Measurements from ENCODE around the gene BCR.

The BCR gene

DNA sequence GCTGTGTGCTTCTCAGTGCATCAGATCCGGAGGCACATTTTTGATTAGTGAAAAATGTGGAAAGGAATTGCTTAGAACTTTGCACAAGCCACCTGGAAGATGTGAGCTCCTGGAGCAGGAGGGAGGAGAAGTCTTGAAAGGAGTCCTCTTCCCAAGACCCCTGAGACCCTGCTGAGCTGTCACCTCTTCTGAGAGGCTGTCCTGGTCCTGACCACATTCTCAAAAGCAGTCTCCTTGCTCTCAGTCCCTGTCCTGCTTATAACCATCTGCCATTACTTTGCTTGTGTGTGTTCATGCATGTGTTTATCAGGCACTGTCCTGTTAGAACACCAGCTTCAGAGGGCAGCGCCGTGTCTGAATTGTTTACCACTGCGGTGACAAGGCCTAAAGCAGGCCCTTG lies 86.5 kb downstream of the BCR start:
- DNase-seq, result no peak

DNA sequence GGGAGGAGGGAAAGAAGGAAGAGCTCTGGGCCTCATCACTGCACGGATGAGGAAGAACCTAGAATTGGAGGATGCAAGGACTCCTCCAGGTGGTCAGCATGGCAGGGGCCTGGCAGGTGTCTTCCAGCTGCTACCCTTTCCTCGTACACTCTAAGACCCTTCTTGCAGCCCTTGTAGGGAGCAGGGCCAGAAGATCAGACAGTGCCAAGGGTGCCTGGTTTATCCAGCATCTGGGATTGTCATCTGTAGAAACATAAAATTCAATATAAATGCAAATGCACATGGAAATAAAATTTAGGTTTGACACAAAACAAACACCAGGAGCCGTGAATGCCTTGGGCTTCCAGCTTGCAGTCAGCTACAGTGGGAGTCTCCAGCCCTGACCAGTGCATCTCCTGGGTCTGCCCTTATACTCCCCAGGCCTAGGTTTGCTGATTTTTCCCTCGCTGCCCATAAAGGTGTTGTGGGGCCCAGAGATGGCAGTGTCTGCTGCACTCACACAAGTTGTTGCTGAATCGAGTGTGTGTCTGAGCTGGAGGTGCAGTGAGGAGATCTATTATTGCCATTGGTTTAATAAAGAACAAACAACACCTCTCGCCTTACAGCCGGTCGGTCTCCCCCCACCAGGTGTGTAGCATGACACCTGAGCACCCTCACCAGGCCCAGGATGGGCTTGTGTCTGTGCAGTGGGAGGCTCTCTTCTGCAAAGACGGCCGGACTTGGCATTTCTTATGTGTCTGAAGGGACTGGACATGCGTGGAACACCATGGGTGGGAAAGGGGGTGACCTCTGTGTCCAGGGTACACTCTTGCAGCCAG lies 87.1 kb downstream of the BCR start:
- no peak for DNase-seq

DNA sequence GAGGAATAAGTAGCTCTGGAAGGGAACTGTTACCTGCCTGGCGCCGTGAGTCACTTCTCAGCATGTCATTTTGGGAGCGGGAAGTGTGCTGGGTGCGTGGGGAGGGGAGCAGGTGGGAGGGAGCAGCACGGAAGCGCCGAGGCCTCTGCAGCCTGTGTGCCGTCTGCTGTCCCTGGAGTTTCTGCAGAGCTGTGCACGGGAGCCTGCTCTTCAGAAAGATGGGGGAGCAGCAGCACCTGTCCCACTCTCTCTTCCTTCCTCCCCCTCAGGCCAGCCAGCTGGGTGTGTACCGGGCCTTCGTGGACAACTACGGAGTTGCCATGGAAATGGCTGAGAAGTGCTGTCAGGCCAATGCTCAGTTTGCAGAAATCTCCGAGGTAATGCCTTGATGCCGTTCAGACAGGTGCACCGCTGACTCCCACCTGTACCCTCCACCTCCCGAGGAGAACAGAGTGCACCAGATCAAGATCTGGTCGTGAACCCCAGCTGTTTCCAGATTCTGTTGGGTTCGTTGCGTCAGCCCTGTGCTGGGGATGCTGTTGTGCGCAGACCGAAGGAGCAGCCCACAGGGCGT lies 87.9 kb downstream of the BCR start:
- no peak for DNase-seq

DNA sequence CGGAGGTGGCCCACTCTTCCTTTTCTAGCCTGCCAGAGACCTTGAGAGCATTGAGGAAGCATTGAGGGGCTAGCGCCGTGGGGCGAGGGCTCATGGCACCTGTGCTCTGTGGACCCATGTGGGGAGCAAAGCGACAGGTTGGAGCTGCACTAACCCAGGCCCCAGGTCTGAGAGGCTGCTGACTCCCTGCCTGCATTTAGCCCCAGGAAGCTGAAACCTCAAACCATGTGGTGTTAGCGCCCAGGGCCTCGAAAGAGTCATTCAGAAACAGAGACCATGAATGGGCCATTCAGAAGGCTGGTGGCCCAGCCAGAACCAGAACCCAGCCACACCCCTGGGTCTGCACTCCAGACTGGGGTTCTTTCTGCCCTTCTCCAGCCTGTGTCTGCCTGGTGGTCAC lies 88.6 kb downstream of the BCR start:
- no peak for DNase-seq

DNA sequence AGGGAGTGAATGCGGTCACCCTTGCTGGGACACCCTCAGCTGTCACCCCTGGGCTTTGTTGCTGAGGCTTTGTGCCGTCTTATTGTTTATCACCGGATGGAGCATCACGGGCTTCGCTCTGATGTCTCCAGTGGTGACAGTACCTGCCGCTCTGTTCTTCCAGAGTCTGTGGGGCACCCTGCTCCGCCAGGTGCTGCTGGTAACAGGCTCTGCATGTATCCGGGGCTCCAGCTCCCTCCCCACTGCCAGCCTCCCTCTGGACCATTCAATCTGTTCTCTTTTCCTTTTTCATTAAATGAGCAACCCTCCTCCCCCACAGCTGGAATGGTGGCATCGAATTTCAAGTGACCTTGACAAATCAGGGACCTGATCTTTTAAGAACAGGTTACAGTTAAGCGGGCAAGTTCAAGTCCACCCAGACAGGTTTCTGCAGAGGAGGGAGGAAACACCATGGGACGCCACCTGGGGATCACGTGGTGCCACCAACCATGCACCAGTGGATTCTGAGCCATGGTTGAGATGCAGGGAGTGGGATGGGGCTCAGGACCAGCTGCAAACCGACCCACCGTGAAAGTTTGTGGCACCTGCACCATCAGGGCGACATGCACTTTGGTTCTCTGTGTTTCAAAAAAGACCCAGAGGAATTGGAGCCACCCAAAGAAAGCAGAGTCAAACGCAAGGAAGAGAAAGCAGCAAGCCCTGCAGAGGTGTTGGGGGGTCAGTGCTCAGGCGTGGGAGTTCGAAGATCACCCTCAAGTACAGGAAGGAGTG lies 89.3 kb downstream of the BCR start:
- peak; percentile 20 for DNase-seq

DNA sequence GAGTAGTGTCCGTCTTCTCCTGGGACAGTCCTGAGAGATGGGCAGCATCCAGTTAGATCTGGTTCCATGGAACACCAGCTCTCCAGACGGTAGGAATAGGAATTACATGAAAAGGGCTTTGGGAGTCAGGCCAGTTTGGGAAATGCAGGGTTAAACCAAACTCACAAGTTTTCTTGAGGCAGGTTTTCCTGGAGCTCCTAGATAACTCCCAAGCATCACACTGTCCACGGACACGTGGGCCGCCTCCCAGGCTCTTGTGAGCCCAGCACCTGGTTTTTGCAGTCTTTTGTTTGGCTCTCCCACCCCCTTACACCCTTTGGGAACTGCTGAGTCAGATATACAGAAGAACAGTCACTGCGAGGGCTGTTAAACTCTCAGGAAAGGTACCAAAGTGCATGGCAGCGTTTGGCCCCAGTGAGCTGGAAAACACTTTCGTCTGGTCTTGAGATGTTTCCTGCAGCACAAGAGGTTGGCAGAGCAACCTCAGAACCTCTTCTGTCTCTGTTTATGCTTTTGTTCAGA lies 90.0 kb downstream of the BCR start:
- DNase-seq, result no peak

DNA sequence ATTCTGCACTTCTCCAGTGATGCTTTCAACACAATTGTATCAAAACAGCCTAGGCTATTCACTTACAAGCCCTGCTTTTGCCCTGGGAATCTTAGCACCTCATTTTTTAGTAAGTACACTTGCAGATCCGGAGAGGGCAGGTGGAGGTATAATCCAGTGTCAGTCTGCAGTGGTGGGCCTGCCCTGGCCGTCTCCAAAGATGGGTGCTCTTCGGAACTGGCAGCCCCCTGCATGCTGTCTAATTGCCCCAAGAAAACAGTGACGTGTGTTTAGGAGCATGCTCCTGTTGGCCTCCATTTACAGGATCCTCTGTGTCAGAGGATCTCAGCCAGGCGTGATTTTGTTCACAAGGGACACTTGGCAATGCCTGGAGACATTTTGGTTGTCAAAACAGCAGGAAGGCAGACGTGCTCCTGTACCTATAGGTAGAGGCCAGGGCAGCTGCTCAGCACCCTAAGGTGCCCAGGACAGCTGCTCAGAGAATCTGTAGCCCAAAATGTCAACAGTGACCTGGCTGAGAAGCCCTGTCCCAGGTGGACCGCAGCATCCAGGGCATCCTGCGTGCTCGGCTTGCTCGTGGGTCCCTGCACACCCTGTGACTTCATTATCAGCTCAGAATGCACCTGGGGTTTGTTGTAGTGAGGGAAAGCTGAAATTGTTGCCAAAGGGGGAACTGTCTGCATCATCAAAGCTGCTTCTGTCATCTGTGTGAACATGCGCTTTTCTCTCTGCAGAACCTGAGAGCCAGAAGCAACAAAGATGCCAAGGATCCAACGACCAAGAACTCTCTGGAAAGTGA lies 90.7 kb downstream of the BCR start:
- DNase-seq, result no peak

DNA sequence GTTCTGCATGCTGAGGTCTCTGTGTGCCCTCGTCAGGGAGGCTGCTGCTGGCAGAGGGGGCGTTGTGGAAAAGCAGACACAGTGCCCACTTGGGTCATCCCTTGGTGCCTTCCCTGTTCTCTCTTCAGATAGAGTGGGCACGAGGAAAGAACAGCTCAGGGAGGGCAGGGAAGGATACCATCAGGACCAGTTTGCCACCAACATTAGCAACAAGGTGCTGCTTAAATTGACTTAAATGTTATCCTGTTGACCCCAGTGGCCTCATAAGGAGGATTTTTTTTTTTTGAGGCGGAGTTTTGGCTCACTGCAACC lies 91.2 kb downstream of the BCR start:
- DNase-seq, result no peak

DNA sequence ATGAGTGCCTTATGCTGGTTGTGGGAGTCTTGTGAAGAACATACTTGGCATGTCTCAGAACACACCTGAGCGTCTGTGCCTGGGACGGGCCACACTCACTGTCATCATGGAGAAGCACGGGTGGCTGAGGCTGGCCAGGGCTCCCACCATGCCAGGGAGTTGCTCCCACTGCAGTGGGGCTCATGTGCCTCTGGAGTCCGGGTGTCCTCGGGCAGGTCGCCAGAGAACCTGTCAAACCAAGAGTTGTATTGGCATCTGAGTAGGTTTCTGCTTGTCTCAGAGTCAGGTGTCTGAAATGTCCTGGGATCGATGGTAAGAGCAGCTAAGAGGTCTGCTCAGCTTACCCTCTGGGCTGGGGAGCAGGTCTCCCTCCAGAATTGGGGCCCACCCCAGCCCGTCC lies 92.1 kb downstream of the BCR start:
- no peak for DNase-seq

DNA sequence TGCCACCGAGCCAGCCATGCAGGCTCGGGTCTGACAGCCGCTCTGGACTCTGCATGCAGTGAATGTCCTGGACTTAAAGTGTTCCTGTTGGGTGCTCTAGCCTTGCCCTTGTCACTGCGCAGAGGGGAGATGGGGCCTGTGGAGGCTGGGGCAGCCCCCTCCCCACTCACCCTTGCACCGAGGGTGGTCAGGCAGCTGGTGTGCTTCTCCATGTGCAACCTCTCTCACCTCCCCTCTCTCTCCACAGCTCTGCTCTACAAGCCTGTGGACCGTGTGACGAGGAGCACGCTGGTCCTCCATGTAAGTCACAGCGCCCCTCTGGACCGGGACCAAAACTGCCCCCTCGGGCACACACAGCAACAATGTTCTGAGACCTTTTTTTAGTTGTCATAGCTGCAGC lies 92.5 kb downstream of the BCR start:
- no peak for DNase-seq

DNA sequence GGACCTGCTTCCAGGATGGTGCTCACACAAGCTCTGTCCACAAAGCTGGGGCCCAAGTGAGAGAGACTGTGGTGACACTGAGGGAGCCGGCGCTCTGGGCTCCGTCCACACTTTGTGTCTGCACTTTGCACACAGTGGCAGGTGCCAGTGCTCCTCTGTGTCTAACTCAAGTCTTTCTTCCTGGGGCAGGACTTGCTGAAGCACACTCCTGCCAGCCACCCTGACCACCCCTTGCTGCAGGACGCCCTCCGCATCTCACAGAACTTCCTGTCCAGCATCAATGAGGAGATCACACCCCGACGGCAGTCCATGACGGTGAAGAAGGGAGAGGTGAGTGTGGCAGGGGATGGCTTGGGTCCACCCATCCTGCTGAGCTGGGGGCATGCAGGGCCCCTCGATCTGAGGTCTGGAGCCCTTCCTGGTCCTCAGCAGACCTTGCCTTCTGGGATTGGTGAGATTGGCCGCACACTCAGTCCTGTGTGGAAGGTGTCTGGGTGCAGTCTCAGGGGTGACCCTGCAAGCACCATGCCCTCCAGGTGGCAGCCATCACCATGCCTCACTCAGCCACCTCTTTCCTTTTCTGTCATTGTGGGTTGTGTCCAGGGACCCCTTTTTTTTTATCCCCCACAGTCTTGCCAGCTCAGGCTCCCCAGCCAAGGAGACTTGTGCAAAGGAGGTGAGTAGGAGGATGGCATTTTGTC lies 93.3 kb downstream of the BCR start:
- no peak for DNase-seq

DNA sequence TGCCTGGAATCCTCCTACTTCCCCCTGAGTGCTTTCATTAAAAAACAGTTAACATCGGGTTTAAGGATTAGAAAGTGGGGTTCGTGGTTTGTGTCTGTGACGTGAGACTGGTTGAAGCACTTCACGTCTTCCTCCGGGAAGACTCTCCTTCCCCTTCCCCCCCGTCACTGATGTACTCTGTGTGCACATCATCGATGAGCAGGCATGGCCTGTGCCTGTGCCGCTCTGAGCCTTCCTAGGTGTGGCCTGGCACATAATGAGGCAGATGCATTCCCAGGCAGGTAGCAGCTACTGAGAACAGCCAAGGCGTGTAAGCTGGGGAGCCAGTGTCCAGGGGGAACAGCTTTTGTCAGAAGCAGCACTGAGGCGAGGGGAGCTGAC lies 93.8 kb downstream of the BCR start:
- DNase-seq, result no peak

DNA sequence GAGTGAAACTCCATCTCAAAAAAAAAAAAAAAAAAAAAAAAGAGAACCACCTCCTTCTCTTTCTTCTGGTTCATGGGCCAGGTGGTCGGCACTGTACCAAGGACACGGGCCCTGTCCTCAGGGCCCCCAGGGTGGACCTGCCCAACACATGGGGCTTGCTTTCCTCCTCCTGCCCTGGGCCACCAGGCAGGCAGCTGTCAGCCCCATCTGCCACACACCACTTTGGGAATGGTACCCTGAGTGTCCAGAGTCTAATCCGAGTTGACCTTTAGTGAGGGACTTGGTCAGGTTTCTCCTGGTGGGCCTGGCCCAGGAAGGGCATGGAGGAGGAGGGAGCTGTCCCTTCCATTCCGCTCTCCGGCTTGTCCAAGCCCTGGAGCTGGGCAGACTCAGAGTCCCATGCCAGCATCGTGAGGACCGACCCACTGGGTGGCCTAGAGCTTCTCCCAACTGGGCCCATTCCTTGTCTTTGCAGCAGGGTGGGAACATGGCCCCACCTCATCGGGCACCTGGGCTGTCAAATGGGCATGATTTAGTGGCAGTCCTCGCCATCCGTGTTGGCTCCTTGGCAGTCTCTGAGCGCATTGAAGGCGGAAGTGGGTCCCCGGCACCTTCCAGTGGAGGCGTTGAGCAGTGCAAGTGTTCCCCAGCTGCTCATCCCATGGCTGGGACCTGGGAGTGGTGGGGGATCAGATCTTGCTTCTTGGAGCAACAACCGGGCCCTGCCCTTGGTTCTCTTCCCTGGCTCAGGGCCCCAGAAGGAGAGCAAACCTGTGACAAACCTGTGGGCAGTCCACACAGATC lies 94.8 kb downstream of the BCR start:
- DNase-seq, result no peak

DNA sequence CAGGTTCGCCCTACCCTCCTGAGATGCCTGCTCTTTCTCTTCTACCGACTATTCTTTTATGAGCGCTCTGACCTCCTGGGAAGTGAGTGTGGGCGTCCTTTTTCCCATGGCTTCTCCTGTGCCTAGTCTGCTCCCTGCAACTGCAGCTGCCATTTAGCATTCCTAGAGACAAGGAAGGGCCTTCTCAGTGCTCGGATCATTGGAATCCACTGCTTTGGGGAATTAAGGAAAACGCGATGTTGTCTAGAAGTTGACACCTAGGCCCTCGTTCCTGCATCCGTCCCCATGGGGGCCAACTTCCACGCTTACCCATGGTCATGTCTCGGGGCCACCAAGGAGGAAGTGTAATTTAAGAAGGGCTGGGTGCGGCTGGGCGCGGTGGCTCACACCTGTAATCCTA lies 95.4 kb downstream of the BCR start:
- DNase-seq, result no peak

DNA sequence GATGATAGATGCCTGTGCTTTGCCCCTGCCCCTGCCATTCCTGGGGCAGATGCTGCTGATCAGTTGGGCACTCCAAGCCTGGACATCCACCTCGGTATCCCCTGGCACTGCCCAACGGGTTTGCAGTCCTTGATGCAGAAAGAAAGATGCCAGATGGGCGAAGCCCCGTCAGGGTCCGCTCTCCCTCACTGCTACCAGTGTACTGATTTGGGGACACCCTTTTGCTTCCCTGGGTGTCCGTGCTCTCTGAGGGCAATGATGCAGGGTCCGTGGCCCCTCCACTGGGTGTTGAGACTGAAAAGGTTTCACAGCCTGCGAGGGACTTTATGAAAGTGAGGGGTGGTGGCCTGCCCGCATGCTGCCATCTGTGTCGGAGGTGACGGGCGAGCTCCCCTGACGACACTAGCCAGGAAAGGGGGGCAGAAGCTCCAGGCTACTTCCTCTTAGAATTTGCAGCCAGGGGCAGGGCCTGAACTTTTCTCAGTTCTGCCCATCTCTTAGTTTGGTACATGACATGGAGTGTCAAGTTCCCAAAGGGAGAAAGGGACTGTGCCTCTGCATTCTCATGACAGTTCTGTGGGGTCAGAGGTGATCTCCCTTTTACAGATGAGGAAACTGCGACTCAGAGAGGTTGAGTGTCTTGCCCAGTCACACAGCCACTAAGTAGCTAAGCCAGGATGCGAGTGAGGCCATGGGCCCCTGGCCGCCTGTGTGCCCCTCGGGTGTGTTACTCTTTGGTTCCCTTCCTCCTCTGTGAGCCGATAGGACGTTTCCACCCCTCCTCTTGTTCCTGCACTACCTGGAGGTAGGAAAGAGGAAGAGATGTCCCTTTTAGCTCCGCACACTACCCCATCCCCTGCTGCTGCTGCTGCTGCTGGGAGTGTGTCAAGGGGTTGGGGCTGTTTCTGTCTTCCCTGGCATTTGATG lies 96.6 kb downstream of the BCR start:
- no peak for DNase-seq

DNA sequence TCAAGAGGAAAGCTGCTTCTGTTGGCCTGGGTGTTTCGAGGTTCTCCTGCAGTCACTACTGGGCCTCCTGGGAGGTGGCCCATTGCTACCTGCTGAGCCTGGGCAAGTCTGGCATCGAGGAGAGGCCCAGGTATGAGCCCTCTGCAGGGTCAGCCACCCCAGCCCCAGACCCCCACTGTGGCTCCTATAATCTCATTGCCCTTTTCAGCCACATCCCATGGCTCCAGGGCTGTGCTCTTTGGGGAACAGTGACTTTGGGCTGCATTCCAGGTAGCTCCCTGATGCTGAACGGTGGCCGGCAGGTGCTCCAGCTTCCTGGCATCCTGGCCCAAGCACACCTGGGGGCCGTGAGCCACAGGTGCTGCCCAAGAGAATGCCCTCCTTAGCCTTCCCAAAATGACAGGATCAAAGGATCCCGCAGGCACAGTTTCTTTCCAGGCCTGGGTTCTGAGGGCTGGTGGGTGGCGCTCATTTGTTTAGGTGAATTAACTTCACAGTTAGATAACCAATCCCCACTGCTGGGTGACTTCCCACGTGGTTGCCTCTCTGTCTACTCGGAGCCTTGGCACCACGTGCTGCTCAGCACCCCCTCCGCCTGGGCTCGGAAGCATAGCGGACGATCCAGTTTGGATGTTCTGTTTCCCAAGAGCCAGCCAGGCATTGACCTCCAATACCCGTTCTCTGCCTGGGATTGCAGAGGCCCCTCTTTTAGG lies 97.4 kb downstream of the BCR start:
- DNase-seq, result no peak

DNA sequence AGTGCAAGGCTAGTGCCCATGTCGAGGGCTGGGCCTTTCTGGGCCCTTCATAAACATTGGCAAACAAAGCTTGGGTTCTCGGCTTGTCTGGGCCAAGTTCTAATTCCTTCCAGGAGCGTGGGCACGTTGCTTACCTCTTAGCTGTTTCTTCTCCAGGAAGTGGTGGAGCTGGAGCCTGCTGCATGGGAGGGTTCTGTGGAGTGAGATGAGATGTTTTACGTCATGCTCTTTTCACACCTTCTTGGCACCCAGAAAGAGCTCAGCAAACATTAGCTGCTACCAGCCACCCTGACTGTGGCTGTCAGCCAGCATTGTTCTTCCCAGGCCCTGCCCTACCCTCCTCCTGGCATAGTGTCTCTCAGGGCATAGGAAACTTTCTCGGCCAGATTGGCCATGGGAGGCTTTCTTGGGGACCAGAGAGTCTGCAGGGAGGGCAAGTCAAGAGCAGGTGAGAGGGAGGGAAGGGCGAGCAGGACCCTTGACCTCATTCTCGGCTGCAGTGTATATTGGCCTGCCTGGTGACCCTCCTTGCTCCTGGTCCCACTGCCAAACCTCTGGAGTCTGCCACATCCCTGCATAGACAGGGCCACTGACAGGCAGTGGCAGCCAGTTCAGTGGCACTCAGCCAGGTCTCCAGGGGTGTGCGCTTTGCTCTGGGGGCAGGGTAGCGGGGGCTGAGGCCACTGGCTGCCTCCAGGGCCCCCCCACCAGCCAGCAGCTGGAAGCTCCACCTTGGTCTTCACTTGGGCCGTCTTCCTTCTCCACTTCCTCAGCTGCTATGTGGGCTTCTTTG lies 98.8 kb downstream of the BCR start:
- DNase-seq, result peak; percentile 37

DNA sequence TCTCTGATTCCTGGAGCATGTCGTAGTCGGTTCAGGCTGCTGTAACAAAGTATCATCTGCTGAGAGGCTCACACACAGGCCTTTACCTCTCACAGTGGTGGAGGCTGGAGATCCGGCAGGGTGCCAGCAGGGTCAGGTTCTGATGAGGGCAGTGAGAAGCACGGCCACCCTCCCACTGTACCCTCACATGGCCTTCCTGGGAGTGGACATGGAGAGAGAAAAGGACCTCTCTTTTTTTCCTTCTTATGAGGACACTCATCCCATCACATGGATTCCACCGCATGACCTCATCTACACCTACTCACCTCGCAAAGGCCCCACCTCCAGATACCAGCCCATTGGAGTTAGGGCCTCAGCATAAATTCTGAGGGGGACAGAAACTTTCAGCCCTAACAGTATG lies 99.5 kb downstream of the BCR start:
- no peak for DNase-seq
